Kidney (tissue), 14 donors: ENCODE data around the gene PADI3. TPM values are rescaled to one million over a fixed set of nuclear protein-coding genes. Genes with fewer than 3 reads are reported as not detected.

ENCODE experiments used
- DNase-seq, 5 donors: peaks; one replicate each; pipeline ENCODE4 v3.0.0-alpha.2; 2013 to 2020
- FAIRE-seq: peaks from 2 replicates; lab custom pipeline; 2012; peaks lifted over from hg19 to GRCh38; lab: Jason Lieb, UNC
- H3K27ac ChIP-seq, 2 donors: one replicate each; pipeline ENCODE4 v1.7.0; 2013; ENCODE audit warnings: low read depth in 2 of 2, low read length in 2 of 2, inconsistent platforms in 1 of 2
- H3K27me3 ChIP-seq: one replicate; pipeline ENCODE4 v1.7.1; 2013; ENCODE audit warnings: low read length, inconsistent platforms; ENCODE audit not compliant: control insufficient read depth, insufficient read depth
- H3K36me3 ChIP-seq, 3 donors: one replicate each; pipeline versions ENCODE4 v1.7.0 to v1.7.1; 2013; ENCODE audit warnings: low read length in 3 of 3, control low read depth in 1 of 3, inconsistent platforms in 1 of 3; ENCODE audit not compliant: insufficient read depth in 3 of 3, control insufficient read depth in 2 of 3
- H3K4me1 ChIP-seq, 3 donors: one replicate each; pipeline versions ENCODE4 v1.7.0 to v1.7.1; 2013; ENCODE audit warnings: low read length in 3 of 3, inconsistent platforms in 1 of 3, low read depth in 1 of 3; ENCODE audit not compliant: control insufficient read depth in 2 of 3, insufficient read depth in 2 of 3
- H3K4me3 ChIP-seq, 3 donors: one replicate each; pipeline versions ENCODE4 v1.7.0 to v1.8.1; 2013; ENCODE audit warnings: low read length in 3 of 3, control low read depth in 1 of 3, inconsistent platforms in 1 of 3
- H3K9ac ChIP-seq, 3 donors: one replicate each; pipeline versions ENCODE4 v1.7.0 to v1.7.1; 2013; ENCODE audit warnings: low read length in 3 of 3, control low read depth in 1 of 3, inconsistent platforms in 1 of 3
- H3K9me3 ChIP-seq, 3 donors: one replicate each; pipeline versions ENCODE4 v1.7.0 to v1.7.1; 2013; ENCODE audit warnings: low read length in 3 of 3, control low read depth in 1 of 3, inconsistent platforms in 1 of 3; ENCODE audit not compliant: control insufficient read depth in 2 of 3, insufficient read depth in 1 of 3
- CTCF ChIP-seq: IDR thresholded peaks from 3 replicates; pipeline ENCODE4 v1.5.1; 2012; ENCODE audit warnings: mild to moderate bottlenecking, moderate library complexity, borderline replicate concordance; ENCODE audit not compliant: insufficient read depth; ENCODE audit errors: extremely low read depth
- intact Hi-C: fragments of 100-400 bp; cut with DNase I; formaldehyde crosslinking; loops from one replicate; pipeline ENCODE4 v1.11.1; 2022
- polyA plus RNA-seq: library from polyadenylated mRNA; stranded (reverse); fragments of 350-450 nt; fragmentation: Illumina TruSeq; extraction: RNeasy Lipid Tissue Mini Kit (QIAGEN cat#74804); gene quantifications from one replicate; pipeline ENCODE4 v1.2.3, GENCODE V29; 2014; ENCODE audit warnings: low read depth, low replicate concordance; ENCODE audit not compliant: insufficient read depth
- total RNA-seq: library from RNA; stranded (reverse); fragmentation: NEBNext Ultra II Directional; extraction: Animal tissue kit (Norgen Biotek cat#: 25700); gene quantifications from one replicate; pipeline ENCODE4 v1.2.1, GENCODE V29; 2021
- donor health status: control.
- donor health status: control.
- donor health status: control.
- donor health status: control.
- donor health status: control.
- donor health status: DM: yes; HTN: yes; CAD: no.
- donor health status: Normal renal cell carcinoma (clear cell type).

The PADI3 gene
- total and polyA plus RNA-seq, 2 donors from 2014 or later = not detected

- no peaks in the 10 kb centered on the region for H3K27me3 ChIP-seq
- H3K27ac ChIP-seq = no peak overlapping the region
- DNase-seq (peak in 1 of 5 donors; percentile 26), FAIRE-seq (no peak)
- intact Hi-C loops = no loop called here
- H3K4me3 ChIP-seq = no peak overlapping the region
- no peaks in the 10 kb centered on the region for H3K4me1 ChIP-seq
- H3K36me3 ChIP-seq = no peaks in the 10 kb centered on the region
- H3K9me3 ChIP-seq = no peaks in the 10 kb centered on the region
- H3K9ac ChIP-seq = no peak overlapping the region
- TF ChIP-seq CTCF = no peak
These were observed 40.9 kb upstream of the PADI3 start for GRCh38 chr1:17207966-17208418.

- intact Hi-C loops = no loop called here
- H3K4me3 ChIP-seq = no peak overlapping the region
- H3K27ac ChIP-seq = no peak overlapping the region
- H3K4me1 ChIP-seq = no peaks in the 10 kb centered on the region
- H3K36me3 ChIP-seq = no peaks in the 10 kb centered on the region
- no peak overlapping the region for H3K9ac ChIP-seq
- no peak for TF ChIP-seq CTCF
- H3K27me3 ChIP-seq = no peaks in the 10 kb centered on the region
- H3K9me3 ChIP-seq = no peaks in the 10 kb centered on the region
- FAIRE-seq (no peak), DNase-seq (no peak)
These were observed 40.4 kb upstream of the PADI3 start for GRCh38 chr1:17208546-17208945.

- FAIRE-seq = no peak
These were observed 39.5 kb upstream of the PADI3 start for GRCh38 chr1:17209430-17209829.

More at GRCh38 chr1:17209430-17209829, 39.5 kb upstream of the PADI3 start:
- H3K27ac ChIP-seq = no peak overlapping the region
- DNase-seq = no peak
- no peak for TF ChIP-seq CTCF
- intact Hi-C loops = no loop called here
- H3K9ac ChIP-seq = no peak overlapping the region
- H3K4me1 ChIP-seq = no peaks in the 10 kb centered on the region
- no peaks in the 10 kb centered on the region for H3K27me3 ChIP-seq
- H3K9me3 ChIP-seq = no peaks in the 10 kb centered on the region
- H3K36me3 ChIP-seq = no peaks in the 10 kb centered on the region
- no peak overlapping the region for H3K4me3 ChIP-seq
